Smooth muscle cell (in vitro differentiated cells): ENCODE measurements around the gene IFIT3. TPM values are rescaled to one million over a fixed set of nuclear protein-coding genes. Genes with fewer than 3 reads are reported as not detected.
A peak's percentile ranks its signal among the peaks of the same experiment; 100 is the strongest.
"Not testable (repeated sequence)": the region's sequence is repeated elsewhere in the genome, so short reads cannot be mapped to it uniquely, and the experiment has no call there.

ENCODE experiments used
- DNase-seq: peaks from one replicate; lab custom pipeline; 2025; ENCODE audit not compliant: unreplicated experiment; lab: John Stamatoyannopoulos, UW
- H2AFZ ChIP-seq: fragments of 200-600 bp; sonication (generic); 2 replicates; pipeline ENCODE4 v1.6.0; 2016; ENCODE audit warnings: antibody characterized with exemption, low read depth, mild to moderate bottlenecking
- H3F3A ChIP-seq: fragments of 200-600 bp; sonication (generic); 2 replicates; pipeline ENCODE4 v1.6.0; 2017; ENCODE audit warnings: antibody characterized with exemption, low read depth
- H3K27ac ChIP-seq: fragments of 200-600 bp; sonication (generic); 2 replicates; pipeline ENCODE4 v1.5.1; 2016; ENCODE audit warnings: low read depth, mild to moderate bottlenecking
- H3K27me3 ChIP-seq: fragments of 200-600 bp; sonication (generic); 2 replicates; pipeline ENCODE4 v1.6.1; 2016; ENCODE audit warnings: low read depth, mild to moderate bottlenecking
- H3K36me3 ChIP-seq: fragments of 200-600 bp; sonication (generic); 2 replicates; pipeline ENCODE4 v1.5.1; 2016; ENCODE audit warnings: low read depth
- H3K4me1 ChIP-seq: fragments of 200-600 bp; sonication (generic); 2 replicates; pipeline ENCODE4 v1.5.1; 2016; ENCODE audit warnings: low read depth
- H3K4me2 ChIP-seq: fragments of 200-600 bp; sonication (generic); 2 replicates; pipeline ENCODE4 v1.6.0; 2016; ENCODE audit warnings: mild to moderate bottlenecking
- H3K4me3 ChIP-seq: fragments of 200-600 bp; sonication (generic); 2 replicates; pipeline ENCODE4 v1.5.1; 2016; ENCODE audit warnings: mild to moderate bottlenecking
- H3K79me2 ChIP-seq: fragments of 200-600 bp; sonication (generic); 2 replicates; pipeline ENCODE4 v1.6.0; 2016; ENCODE audit warnings: low read depth, mild to moderate bottlenecking
- H3K9ac ChIP-seq: fragments of 200-600 bp; sonication (generic); 2 replicates; pipeline ENCODE4 v1.6.0; 2016; ENCODE audit warnings: low read depth
- H3K9me3 ChIP-seq: fragments of 200-600 bp; sonication (generic); replicated peaks from 2 replicates; pipeline ENCODE4 v1.5.1; 2016; ENCODE audit warnings: low read depth
- H4K20me1 ChIP-seq: fragments of 200-600 bp; sonication (generic); 2 replicates; pipeline ENCODE4 v1.6.0; 2016; ENCODE audit warnings: low read depth
- CTCF ChIP-seq: fragments of 200-600 bp; sonication (generic); IDR thresholded peaks from 2 replicates; pipeline ENCODE4 v1.5.1; 2017; ENCODE audit warnings: borderline replicate concordance, mild to moderate bottlenecking, antibody characterized with exemption; ENCODE audit not compliant: insufficient read depth, poor library complexity, severe bottlenecking
- WGBS: methylation state at CpG from one replicate; pipeline ENCODE4 v1.1.7; 2016; ENCODE audit warnings: low lambda C conversion rate; 5-methylcytosine and 5-hydroxymethylcytosine counted together
- polyA plus RNA-seq: library from polyadenylated mRNA; unstranded; fragments of >200 nt; fragmentation: Nextera tagmentation; extraction: Ambion mirVana; gene quantifications from 2 replicates; pipeline ENCODE4 v1.2.1, GENCODE V29; 2016
- total RNA-seq: library from RNA; depleted of rRNA; stranded (reverse); fragments of >200 nt; gene quantifications from 2 replicates; pipeline ENCODE4 v1.2.3, GENCODE V29; 2014

The IFIT3 gene
- total and polyA plus RNA-seq, 2 experiments from 2014 or later, result 2.1 to 4.6 TPM

- H3F3A ChIP-seq, result peaks cover 21% of the 10 kb centered on the region
- H3K9ac ChIP-seq, result no peak overlapping the region
- H3K79me2 ChIP-seq, result no peaks in the 10 kb centered on the region
- no peak overlapping the region for H3K4me3 ChIP-seq
- no peak overlapping the region for H2AFZ ChIP-seq
- H3K27ac ChIP-seq, result peak overlapping the region; percentile 99
- no peaks in the 10 kb centered on the region for H3K27me3 ChIP-seq
- peak overlapping the region; percentile 32 for H3K4me2 ChIP-seq
- no peaks in the 10 kb centered on the region for H3K9me3 ChIP-seq
- TF ChIP-seq CTCF, result no peak
- DNase-seq, result no peak
- 53% methylated on average over 5 of the region's 5 CpGs for WGBS
- peaks cover 52% of the 10 kb centered on the region for H3K4me1 ChIP-seq
- no peaks in the 10 kb centered on the region for H4K20me1 ChIP-seq
- no peaks in the 10 kb centered on the region for H3K36me3 ChIP-seq
Measured at GRCh38 chr10:89348481-89348880, 20.7 kb downstream of the IFIT3 start.

- H3K27me3 ChIP-seq, result no peaks in the 10 kb centered on the region
- H3K9me3 ChIP-seq, result no peaks in the 10 kb centered on the region
- H4K20me1 ChIP-seq, result no peaks in the 10 kb centered on the region
- no peak for DNase-seq
- peak overlapping the region; percentile 99 for H3K27ac ChIP-seq
- H3K4me1 ChIP-seq, result peaks cover 52% of the 10 kb centered on the region
- H3K4me3 ChIP-seq, result no peak overlapping the region
- 15% methylated on average over 2 of the region's 2 CpGs for WGBS
- TF ChIP-seq CTCF, result no peak
- no peaks in the 10 kb centered on the region for H3K36me3 ChIP-seq
- H3K79me2 ChIP-seq, result no peaks in the 10 kb centered on the region
- H3K4me2 ChIP-seq, result peak overlapping the region; percentile 7
- no peak overlapping the region for H3K9ac ChIP-seq
- H3F3A ChIP-seq, result peaks cover 23% of the 10 kb centered on the region
- H2AFZ ChIP-seq, result no peak overlapping the region
Measured at GRCh38 chr10:89348975-89349374, 21.2 kb downstream of the IFIT3 start.

DNA sequence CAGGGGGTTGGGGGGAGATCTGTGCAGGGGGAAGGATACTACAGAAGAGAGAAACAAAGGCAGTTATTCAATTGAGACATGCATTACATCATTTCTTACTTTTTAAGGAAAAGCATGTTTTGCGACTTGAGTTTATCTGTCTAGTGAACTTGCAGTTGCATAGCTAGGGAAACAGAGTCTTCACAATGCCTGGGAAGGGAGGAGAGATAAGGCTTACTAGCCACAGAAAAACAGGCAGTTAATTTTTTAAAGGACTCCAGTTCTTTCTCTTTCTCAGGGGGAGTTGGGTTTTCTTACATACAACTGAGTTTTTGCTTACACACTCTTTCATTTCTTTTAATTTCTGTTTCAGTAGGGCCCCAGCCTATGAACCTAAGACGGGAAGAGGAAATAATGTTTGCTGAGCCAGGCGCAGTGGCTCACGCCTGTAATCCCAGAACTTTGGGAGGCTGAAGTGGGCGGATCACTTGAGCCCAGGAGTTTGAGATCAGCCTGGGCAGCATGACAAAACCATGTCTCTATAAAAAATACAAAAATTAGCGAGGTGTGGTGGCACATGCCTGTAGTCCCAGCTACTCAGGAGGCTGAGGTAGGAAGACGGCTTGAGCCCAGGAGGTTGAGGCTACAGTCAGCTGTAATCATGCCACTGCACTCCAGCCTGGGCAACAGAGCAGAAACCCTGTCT lies 23.0 kb downstream of the IFIT3 start:
- Histone ChIP-seq H3F3A (peaks cover 23% of the 10 kb centered on the region), H3K4me1 (peaks cover 52% of the 10 kb centered on the region), H3K4me2 (peak overlapping the region; percentile 81), H3K9ac (peak overlapping the region; percentile 89), H3K27ac (peak overlapping the region; percentile 99)
- DNase-seq, H3K4me3 ChIP-seq, H2AFZ ChIP-seq, H3K9me3 ChIP-seq, H3K36me3 ChIP-seq, H3K79me2 ChIP-seq, H4K20me1 ChIP-seq, H3K27me3 ChIP-seq: not testable (repeated sequence)
- WGBS, result 22% methylated on average over 7 of the region's 7 CpGs

- TF ChIP-seq CTCF, result no peak
- Histone ChIP-seq H2AFZ (peak overlapping the region; percentile 84), H3K4me1 (peaks cover 45% of the 10 kb centered on the region), H3K27me3 (no peaks in the 10 kb centered on the region), H3K9ac (peak overlapping the region; percentile 89), H3K4me2 (peak overlapping the region; percentile 81), H3K27ac (peak overlapping the region; percentile 99), H3K4me3 (peak overlapping the region; percentile 32), H4K20me1 (no peaks in the 10 kb centered on the region), H3F3A (peaks cover 23% of the 10 kb centered on the region), H3K36me3 (no peaks in the 10 kb centered on the region), H3K79me2 (no peaks in the 10 kb centered on the region), H3K9me3 (no peaks in the 10 kb centered on the region)
- WGBS, result 38% methylated on average over 1 of the region's 1 CpG
- no peak for DNase-seq
Measured at GRCh38 chr10:89351412-89351779, 23.6 kb downstream of the IFIT3 start.
